ENCODE data around the gene GAS2L2.
"Not testable (repeated sequence)": the region's sequence is repeated elsewhere in the genome, so short reads cannot be mapped to it uniquely, and the experiment has no call there.

GAS2L2 gene

GRCh38 chr17:35773129-35773528, 20.1 kb upstream of the GAS2L2 start:
- no peak for DNase-seq (ENCODE audit: low read depth)

- DNase-seq (ENCODE audit: low read depth), result no peak
Measured at GRCh38 chr17:35769895-35770486, 17.0 kb upstream of the GAS2L2 start.

- no peak for DNase-seq (ENCODE audit: low read depth)
Measured at GRCh38 chr17:35768797-35769196, 15.8 kb upstream of the GAS2L2 start.

- peak; percentile 16 for DNase-seq (ENCODE audit: low read depth)
Measured at GRCh38 chr17:35766903-35767510, 14.0 kb upstream of the GAS2L2 start.

GRCh38 chr17:35766489-35766877, 13.4 kb upstream of the GAS2L2 start:
- DNase-seq (ENCODE audit: low read depth), result no peak

GRCh38 chr17:35765756-35766488, 12.9 kb upstream of the GAS2L2 start:
- DNase-seq (ENCODE audit: low read depth), result no peak

GRCh38 chr17:35765086-35765710, 12.2 kb upstream of the GAS2L2 start:
- DNase-seq (ENCODE audit: low read depth), result no peak

- DNase-seq (ENCODE audit: low read depth), result peak; percentile 78
Measured at GRCh38 chr17:35764123-35764991, 11.3 kb upstream of the GAS2L2 start.

GRCh38 chr17:35763767-35764122, 10.7 kb upstream of the GAS2L2 start:
- no peak for DNase-seq (ENCODE audit: low read depth)

- no peak for DNase-seq (ENCODE audit: low read depth)
Measured at GRCh38 chr17:35761601-35762000, 8.6 kb upstream of the GAS2L2 start.

GRCh38 chr17:35760587-35760986, 7.5 kb upstream of the GAS2L2 start, which contains the start of gene C17orf50:
Gene C17orf50 (plus strand): TSS chr17:35760887. CDS start chr17:35760942, 55 bp downstream.
- no peak for DNase-seq (ENCODE audit: low read depth)

- DNase-seq (ENCODE audit: low read depth), result no peak
Measured at GRCh38 chr17:35757243-35757642, 4.2 kb upstream of the GAS2L2 start.

GRCh38 chr17:35752471-35752870, 568 bp downstream of the GAS2L2 start:
- DNase-seq (ENCODE audit: low read depth), result no peak

GRCh38 chr17:35751541-35751940, 1.5 kb downstream of the GAS2L2 start:
- DNase-seq (ENCODE audit: low read depth), result not testable (repeated sequence)

- DNase-seq (ENCODE audit: low read depth), result no peak
Measured at GRCh38 chr17:35750526-35751395, 2.3 kb downstream of the GAS2L2 start.

GRCh38 chr17:35749560-35750412, 3.3 kb downstream of the GAS2L2 start:
- no peak for DNase-seq (ENCODE audit: low read depth)

- no peak for DNase-seq (ENCODE audit: low read depth)
Measured at GRCh38 chr17:35748979-35749378, 4.1 kb downstream of the GAS2L2 start.

- DNase-seq (ENCODE audit: low read depth), result no peak
Measured at GRCh38 chr17:35748341-35748841, 4.6 kb downstream of the GAS2L2 start.

- peak; percentile 66 for DNase-seq (ENCODE audit: low read depth)
Measured at GRCh38 chr17:35747540-35748017, 5.5 kb downstream of the GAS2L2 start.

Data from stimulated activated CD4-positive, alpha-beta T cell treated with anti-CD3 and anti-CD28 coated beads, Interleukin-2, amount 100 ng/mL, for 4 hours (primary cell).